A549 treated with DMSO at 1 μM for 4 hours (cell line): ENCODE results near the gene SRSF8. TPM values are rescaled to one million over a fixed set of nuclear protein-coding genes. Genes with fewer than 3 reads are reported as not detected.

Experiments used
- total RNA-seq: library from RNA; stranded (reverse); fragments of 200-300 nt; extraction: Qiagen RNA extraction; gene quantifications from 5 replicates; pipeline ENCODE4 v1.2.3, GENCODE V29; 2022; ENCODE audit warnings: low read depth

The SRSF8 gene, protein sequence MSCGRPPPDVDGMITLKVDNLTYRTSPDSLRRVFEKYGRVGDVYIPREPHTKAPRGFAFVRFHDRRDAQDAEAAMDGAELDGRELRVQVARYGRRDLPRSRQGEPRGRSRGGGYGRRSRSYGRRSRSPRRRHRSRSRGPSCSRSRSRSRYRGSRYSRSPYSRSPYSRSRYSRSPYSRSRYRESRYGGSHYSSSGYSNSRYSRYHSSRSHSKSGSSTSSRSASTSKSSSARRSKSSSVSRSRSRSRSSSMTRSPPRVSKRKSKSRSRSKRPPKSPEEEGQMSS
- total RNA-seq = 19.0 to 22.6 TPM (median 20.2 TPM) in 5 replicates

DNA sequence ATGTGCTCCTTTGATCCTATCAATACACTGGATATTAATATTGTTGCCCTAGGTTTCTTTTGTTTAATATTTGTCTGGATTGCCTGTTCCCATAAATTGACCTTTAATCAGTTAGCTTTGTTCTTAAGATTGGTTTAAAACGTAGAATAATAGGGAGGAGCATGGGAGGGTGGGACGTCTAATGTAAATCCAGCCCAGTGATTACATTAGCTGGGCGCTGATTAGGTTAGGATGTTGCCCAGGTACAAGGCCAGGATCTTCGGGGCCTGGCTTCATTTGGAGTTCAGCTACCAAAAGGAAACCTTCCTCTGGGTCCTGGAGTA lies at the start of gene SRSF8:
Gene SRSF8 (plus strand): TSS at position 204 of the 323 bp plus-strand sequence. CDS start 308 bp downstream, outside the sequence.

DNA sequence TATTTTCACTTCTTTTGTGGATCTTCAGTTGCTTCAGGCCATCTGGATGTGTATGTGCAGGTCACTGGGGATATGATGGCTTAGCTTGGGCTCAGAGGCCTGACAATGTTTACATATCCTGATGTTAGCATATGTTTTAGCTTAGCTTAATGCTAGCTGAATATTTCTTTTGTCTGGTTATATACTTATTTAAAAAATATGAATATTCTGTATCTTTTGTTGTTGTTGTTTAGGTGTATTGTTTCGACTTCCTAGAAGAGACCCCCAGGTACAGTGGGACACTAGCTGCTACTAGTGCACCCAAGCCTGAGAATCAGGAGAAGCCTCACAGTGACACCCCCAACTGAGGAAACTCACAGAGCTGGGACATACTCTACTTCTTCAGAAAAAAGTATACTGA lies 41.8 kb upstream of the SRSF8 start, which contains the start of gene KDM4E:
Gene KDM4E (plus strand): TSS at position 301 of the 400 bp plus-strand sequence. CDS start 300 bp downstream, outside the sequence.

DNA sequence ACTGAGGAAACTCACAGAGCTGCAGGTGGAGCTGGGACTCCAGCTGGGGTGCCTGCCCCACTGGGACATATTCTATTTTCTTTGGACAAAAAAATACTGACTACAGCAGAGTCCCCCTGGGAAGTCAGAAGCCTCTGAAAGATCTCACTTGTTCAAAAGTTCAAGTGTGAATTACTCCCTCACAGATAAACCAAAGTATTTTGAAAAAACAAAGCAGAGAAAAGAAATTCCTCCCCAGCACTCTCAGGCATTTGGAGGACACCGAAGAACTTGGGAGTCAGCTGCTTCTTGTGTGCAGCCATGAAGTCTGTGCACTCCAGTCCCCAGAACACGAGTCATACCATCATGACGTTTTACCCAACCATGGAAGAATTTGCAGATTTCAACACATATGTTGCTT lies 17.6 kb upstream of the SRSF8 start, which contains the start of gene KDM4F:
Gene KDM4F (plus strand): TSS at position 301 of the 400 bp plus-strand sequence.

DNA sequence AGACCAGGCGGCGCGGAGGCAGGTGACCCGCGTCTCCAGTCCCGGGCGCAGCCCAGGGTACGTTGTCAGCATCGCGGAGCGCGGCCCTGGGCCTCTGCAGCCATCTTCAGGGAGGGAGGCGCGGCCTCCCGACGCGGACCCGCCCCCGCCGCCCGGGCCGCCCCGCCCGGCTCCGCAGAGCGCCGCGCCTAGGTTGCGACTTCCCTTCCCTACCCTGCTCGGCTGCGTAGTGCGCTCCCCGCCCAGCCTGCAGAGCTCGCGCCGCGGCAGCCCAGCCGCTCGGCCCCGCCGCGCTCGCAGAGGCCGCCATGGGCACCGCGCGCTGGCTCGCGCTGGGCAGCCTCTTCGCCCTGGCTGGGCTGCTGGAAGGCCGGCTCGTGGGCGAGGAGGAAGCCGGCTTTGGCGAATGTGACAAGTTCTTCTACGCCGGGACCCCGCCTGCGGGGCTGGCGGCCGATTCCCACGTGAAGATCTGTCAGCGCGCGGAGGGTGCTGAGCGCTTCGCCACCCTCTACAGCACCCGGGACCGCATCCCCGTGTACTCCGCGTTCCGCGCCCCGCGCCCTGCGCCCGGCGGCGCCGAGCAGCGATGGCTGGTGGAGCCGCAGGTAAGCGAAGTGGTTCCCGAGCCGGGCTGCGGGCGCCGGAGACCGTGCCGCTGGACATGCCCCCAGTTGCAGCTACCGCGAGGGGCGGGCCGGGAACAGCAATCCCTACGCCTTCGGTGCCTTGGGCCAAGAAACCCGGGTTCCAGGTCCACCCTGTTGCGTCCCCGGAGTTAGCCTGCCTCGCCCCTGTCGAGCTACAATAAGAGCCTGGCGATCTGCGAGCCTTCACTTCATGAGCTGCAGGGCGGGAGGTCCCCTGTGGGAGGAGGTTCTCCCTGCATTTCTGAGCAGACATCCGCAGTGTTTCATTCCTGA lies 23.2 kb downstream of the SRSF8 start, which contains the start of gene ENDOD1:
Gene ENDOD1 (plus strand): TSS at position 227 of the 923 bp plus-strand sequence. CDS start 82 bp downstream, at position 309.

Other genes starting within 250 kb of the SRSF8 start
- 29.3 to 35.1 TPM (median 29.7 TPM) in 5 replicates for gene CWC15, start 93.4 kb upstream of the SRSF8 start, total RNA-seq
- gene KDM4D, start 93.2 kb upstream of the SRSF8 start, total RNA-seq = 0.40 to 0.70 TPM (median 0.47 TPM) in 5 replicates
- gene KDM4E, start 41.7 kb upstream of the SRSF8 start, total RNA-seq = not detected in 5 replicates
- gene KDM4F, start 17.5 kb upstream of the SRSF8 start, total RNA-seq = not detected in 5 replicates
- 13.1 to 17.6 TPM (median 15.2 TPM) in 5 replicates for gene ENDOD1, start 22.9 kb downstream of the SRSF8 start, total RNA-seq
- 0.11 to 0.21 TPM (median 0.16 TPM) in 5 replicates for gene SESN3, start 164.3 kb downstream of the SRSF8 start, total RNA-seq